GM12875 (cell line): ENCODE measurements around the gene SSTR5.

Experiments
- H3K4me3 ChIP-seq: one replicate; pipeline ENCODE4 v1.5.1; 2011; ENCODE audit warnings: low read depth, low read length, control low read depth
- CTCF ChIP-seq: IDR thresholded peaks from 2 replicates; pipeline ENCODE4 v1.5.1; 2011; ENCODE audit warnings: low read depth, mild to moderate bottlenecking, control low read depth, inconsistent platforms, low read length, moderate library complexity, borderline replicate concordance; ENCODE audit not compliant: insufficient read depth

SSTR5 gene

GRCh38 chr16:1102333-1102700 is 29.8 kb downstream of the SSTR5 start:
- no peak overlapping the region for H3K4me3 ChIP-seq
- no peak for TF ChIP-seq CTCF

GRCh38 chr16:1102921-1103635 is 30.5 kb downstream of the SSTR5 start:
- peak; percentile 80 for TF ChIP-seq CTCF
- no peak overlapping the region for H3K4me3 ChIP-seq

GRCh38 chr16:1103636-1103980 is 31.1 kb downstream of the SSTR5 start:
- TF ChIP-seq CTCF = no peak
- H3K4me3 ChIP-seq = no peak overlapping the region

- H3K4me3 ChIP-seq = no peak overlapping the region
- peak; percentile 59 for TF ChIP-seq CTCF
Measured at GRCh38 chr16:1105888-1106620, 33.5 kb downstream of the SSTR5 start.

- H3K4me3 ChIP-seq = no peak overlapping the region
Measured at GRCh38 chr16:1106659-1107058, 34.1 kb downstream of the SSTR5 start.

GRCh38 chr16:1107141-1107540 is 34.6 kb downstream of the SSTR5 start:
- no peak for TF ChIP-seq CTCF
- no peak overlapping the region for H3K4me3 ChIP-seq

More at GRCh38 chr16:1106659-1107058, 34.1 kb downstream of the SSTR5 start:
- TF ChIP-seq CTCF = no peak

GRCh38 chr16:1107731-1108130 is 35.2 kb downstream of the SSTR5 start:
- no peak overlapping the region for H3K4me3 ChIP-seq
- TF ChIP-seq CTCF = no peak
